ENCODE results near the gene SLC2A11. TPM values are rescaled to one million over a fixed set of nuclear protein-coding genes. Genes with fewer than 3 reads are reported as not detected.
A peak's percentile ranks its signal among the peaks of the same experiment; 100 is the strongest.

Gene SLC2A11, protein sequence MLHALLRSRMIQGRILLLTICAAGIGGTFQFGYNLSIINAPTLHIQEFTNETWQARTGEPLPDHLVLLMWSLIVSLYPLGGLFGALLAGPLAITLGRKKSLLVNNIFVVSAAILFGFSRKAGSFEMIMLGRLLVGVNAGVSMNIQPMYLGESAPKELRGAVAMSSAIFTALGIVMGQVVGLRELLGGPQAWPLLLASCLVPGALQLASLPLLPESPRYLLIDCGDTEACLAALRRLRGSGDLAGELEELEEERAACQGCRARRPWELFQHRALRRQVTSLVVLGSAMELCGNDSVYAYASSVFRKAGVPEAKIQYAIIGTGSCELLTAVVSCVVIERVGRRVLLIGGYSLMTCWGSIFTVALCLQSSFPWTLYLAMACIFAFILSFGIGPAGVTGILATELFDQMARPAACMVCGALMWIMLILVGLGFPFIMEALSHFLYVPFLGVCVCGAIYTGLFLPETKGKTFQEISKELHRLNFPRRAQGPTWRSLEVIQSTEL
- 10 to 100 TPM in 4 of 12 donors, 1 to 10 TPM in 7, not detected in 1; 3.1 to 13.2 (median 6.7) TPM for polyA plus RNA-seq (ENCODE audit: insufficient read length in 12 of 12)
- long read RNA-seq, donor 1, partial matches to known transcripts = 0 of 2 reads
- long read RNA-seq, donor 1, other reads (novel, unspliced or antisense) = 0 of 2 reads
- long read RNA-seq, donor 2 = 0 reads
- long read RNA-seq, donor 3 = 0 reads
- long read RNA-seq, donor 4 = 0 reads
- long read RNA-seq, donor 5, partial matches to known transcripts = 0 of 1 reads
- long read RNA-seq, donor 5, other reads (novel, unspliced or antisense) = 0 of 1 reads
- long read RNA-seq, donor 6 = 0 reads
- long read RNA-seq, donor 7, partial matches to known transcripts = 0 of 2 reads
- long read RNA-seq, donor 7, other reads (novel, unspliced or antisense) = 0 of 2 reads
- long read RNA-seq, donor 8 = 0 reads
- long read RNA-seq, donor 9 = 0 reads
- long read RNA-seq, donor 10 = 0 reads
- long read RNA-seq, donor 11, partial matches to known transcripts = 0 of 1 reads
- long read RNA-seq, donor 11, other reads (novel, unspliced or antisense) = 0 of 1 reads

DNA sequence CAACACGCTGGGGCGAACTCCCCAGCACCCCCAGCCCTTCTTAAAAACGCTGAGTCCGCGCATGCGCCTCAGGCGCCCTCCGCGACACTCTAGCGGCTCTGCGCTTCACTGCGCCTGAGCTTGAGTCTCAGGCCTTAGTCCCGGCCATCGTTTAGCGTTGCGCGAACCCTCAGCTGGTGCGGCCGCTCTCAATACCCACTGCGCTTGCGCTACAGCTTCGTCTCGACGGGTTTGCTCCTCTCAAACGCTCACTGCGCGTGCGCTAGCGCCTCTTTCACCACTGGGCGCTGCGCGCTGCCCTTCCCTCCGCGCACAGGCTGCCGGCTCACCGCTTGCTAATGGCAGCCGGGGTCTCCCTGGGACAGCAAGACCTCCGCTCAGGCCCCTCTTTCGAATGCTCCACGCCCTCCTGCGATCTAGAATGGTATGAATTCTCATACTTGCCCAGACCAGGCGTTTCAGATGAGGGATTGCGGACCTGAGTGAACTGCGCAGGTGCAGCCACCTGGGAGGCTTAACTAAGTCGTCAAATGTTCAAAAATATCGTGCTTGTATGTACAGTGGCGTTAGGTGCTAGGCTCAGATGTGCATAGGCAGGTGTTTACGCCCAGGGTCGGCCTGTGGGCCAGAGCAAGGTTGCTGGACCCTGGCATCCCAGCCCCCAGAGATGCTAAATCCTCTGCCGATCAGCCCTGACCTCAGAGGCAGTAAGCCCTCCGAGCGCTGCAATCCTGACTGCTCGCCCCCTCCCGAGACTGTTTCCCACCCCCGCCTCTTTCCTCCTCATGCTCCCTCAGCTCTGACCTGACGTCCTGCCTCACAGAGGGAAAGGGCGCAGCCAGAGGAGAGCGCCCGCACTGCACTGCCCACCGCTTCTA is at the start of gene SLC2A11:
TSS of gene SLC2A11 (plus strand) at position 270 of the 878 bp plus-strand sequence. CDS start at position 395, 125 bp downstream.
- DNase-seq = peak; percentile 99

DNA sequence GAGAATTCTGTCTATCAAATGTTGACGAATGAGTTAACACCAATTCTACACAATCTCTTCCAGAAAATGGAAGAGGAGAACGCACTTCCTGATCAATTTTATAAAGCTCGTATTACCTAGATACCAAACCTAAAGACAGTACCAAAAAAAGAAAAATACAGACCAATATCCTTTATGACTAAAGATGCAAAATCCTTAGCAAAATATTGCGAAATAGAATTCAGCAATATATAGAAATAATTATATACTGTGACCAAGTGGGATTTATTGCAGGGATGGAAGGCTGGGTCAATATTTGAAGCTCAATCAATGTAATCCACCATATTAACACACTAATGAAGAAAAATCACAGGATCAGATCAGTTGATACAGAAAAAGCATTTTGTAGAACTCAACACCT is 45.3 kb upstream of the SLC2A11 start:
- DNase-seq = no peak

DNA sequence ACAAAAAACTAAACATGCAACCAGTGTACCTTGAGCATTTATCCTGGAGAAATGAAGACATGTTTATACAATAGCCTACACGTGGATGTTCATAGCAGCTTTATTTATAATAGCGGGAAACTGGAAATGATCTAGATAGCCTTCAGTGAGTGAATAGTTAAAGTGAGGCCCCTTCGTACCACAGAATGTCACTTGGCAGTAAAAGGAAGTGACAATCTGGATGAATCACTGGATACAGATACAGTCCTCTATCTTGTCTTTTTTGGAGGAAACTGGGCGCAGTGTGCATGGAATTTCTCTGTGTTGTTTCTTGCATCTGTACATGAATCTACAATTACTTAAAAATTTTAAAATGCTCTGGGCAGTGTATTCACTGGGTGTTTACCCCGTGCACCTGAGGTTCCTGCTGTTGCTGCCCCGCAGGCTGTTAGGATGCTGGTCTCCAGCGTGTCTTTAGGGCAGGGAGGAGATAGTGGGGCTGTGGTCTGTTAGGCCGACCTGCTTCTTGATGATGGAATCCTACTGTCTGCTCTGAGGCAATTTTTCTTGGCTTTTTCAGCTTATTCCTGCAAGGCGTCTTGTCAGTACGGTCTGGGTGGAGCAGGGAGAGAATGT is 42.0 kb upstream of the SLC2A11 start:
- DNase-seq = no peak

GRCh38 chr22:23816156-23816976 is 41.3 kb upstream of the SLC2A11 start:
- no peak for DNase-seq

DNA sequence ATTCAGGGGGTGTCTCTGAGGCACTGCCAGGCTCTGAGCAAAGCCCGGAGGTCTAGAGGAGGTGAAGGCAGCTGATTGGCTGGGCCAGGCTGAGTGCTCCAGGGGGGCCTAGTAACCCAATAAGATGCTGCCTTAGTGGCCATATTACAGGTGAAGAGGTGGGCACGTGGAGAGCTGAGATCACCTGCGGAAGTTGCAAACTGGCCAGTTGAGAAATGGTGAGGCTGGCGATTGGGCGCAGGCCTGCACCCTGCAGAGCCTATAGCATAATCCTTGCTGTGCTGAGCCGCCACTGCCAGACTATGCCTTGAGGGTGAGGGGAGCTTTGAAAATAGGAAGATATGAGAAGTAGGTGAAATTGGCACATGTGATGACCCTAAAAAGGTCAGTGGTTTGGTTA is 40.5 kb upstream of the SLC2A11 start:
- DNase-seq = no peak

- DNase-seq = no peak
These were observed 39.1 kb upstream of the SLC2A11 start for GRCh38 chr22:23818541-23818940.

GRCh38 chr22:23820748-23821211 is 36.9 kb upstream of the SLC2A11 start:
- no peak for DNase-seq

- no peak for DNase-seq
These were observed 35.5 kb upstream of the SLC2A11 start for GRCh38 chr22:23822101-23822671.

GRCh38 chr22:23823331-23823791 is 34.3 kb upstream of the SLC2A11 start:
- no peak for DNase-seq

- DNase-seq = no peak
These were observed 33.0 kb upstream of the SLC2A11 start for GRCh38 chr22:23824476-23825245.

GRCh38 chr22:23825246-23825905 is 32.3 kb upstream of the SLC2A11 start:
- DNase-seq = no peak

- no peak for DNase-seq
These were observed 30.9 kb upstream of the SLC2A11 start for GRCh38 chr22:23826510-23827350.

DNA sequence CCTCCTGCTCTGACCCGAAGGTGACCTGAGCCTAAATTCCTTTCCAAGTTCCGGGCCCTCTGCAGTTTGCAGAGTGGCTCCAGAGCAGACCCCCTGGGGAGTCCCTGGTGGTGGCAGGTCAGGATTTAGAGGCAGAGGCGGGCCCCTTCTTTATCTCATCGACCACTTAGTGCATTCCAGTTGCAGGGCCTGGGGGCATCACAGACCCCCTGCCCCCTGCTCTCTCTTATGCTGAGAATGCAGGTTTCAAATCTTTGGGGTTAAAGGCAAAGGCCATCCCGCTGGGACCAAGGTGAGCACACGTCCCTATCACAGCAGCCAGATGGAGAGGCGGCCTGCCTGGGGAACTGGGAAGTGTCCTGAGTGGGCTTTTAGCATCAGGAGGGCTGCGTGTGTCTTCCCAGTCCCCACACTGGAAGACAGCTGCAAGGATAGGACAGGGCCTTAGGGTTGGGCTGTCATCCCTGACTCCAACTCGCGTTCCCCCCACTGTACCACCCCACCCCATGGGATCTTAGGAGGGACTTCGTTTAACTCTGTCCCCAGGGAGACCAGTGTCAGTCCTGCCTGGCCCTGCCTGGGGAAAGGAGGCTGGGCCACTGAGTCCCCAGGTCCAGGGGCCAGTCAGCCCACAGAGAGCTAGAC is 30.2 kb upstream of the SLC2A11 start:
- no peak for DNase-seq

DNA sequence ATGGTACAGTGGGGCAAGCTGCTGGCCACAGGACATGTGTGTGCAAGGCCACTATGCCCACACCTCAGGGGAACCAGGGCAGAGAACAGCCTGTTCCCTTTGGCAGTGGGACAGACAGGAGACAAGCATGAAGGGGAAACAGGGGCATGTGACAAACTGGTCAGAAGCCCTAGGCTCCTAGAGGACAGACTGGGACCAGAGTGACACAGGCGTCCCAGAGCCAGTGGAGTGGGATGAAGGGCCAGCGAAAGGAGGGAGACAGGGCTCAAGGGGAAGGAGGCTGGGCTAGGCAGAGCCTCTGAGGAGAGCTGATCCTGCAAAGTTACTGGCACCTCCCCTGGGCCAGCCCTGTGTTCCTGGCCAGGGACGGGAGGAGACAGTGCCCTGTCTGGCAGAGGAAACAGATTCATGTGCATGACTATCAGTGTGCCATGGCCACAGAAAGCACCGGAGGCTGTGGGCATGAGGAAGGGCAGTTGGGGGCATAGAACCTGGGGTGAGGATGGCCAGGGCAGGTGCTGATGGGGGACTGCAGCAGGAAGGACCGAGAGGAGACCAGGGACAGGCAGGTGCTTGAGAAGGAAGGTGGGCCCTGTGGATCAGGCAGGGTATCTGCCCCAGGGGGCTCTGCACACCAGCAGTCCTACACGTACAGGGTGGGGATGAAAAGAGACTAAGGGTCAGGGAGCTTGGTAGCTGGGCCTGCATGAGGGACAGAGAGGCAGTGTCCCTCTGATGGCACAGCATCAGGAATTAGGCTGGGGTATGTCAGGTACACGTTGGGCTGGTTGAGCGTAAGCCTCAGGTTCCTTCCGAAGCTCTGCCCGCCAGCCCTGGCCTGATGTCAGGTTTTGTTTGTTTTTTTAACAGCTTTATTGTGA is 28.6 kb upstream of the SLC2A11 start:
- DNase-seq = no peak

DNA sequence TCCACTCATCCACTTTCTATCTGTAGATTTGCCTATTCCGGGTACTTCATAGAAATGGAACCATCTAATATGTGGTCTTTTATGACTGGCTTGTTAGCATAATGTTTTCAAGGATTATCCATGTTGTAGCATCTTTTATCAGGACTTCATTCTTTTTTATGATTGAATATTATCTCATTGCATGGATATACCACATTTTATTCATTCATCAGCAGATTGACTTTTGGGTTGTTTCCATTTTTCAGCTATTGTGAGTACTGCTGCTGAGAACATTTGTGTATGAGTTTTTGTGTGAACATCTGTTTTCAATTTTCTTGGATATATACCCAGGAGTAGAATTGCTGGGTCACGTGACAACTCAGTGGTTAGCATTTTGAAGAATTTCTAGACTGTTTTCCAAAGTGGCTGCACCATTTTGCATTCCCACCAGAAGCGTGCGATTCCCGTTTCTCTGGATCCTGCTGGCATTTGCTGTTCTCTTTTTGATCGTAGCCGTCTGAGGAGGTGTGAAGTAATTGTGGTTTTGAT is 27.8 kb upstream of the SLC2A11 start:
- DNase-seq = peak; percentile 73

Data from muscle of arm (tissue), 14 donors.